ENCODE results near the gene DPM1. TPM values are rescaled to one million over a fixed set of nuclear protein-coding genes. Genes with fewer than 3 reads are reported as not detected.

DPM1 gene
- 37.5 TPM for total RNA-seq

- Histone ChIP-seq H3K27ac (peak within 1 kb of the TSS; percentile 83 to 86), H3K4me3 (peak within 1 kb of the TSS; percentile 72 to 97), H3K36me3 (peaks cover 2 to 29% of the 10 kb centered on the region in 2 donors), H3K27me3 (no peaks in the 10 kb centered on the region), H3K9me3 (no peaks in the 10 kb centered on the region), H3K4me1 (peaks cover 17 to 29% of the 10 kb centered on the region in 2 donors)
- DNase-seq (ENCODE audit: low spot score in 2 of 2) = peak; percentile 23 to 92
- TF ChIP-seq CTCF (IDR thresholded peaks at IDR 0.05) = no peak
- intact Hi-C loops (cut with DNase I) = loop anchor here (1.0 kb wide), 1 partner anchor 27 kb away; the partner anchor contains the start of gene ADNP
Measured at GRCh38 chr20:50957798-50958614, at the start of gene DPM1. Gene DPM1, minus strand, starts transcription at chr20:50958532. Its CDS starts 9 bp downstream, at chr20:50958523.

DNA sequence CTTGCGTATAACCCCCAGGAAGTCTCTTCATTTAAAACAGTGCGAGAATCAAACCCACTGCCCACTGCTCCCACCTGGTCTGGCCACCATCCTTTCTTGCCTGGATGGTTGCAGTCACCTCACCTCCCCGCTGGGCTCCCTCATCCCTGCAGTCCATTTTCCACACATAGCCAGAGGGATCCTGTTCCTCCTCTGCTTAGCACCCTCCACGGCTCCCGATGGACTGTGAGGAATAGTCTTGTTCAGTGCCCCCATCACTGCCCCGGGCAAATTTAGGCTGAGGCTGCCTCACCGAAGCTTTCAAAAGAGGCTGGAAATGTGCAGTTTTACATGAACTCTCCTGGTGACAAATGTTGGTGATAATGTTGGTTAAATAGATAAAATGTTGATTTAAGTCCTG is 46.9 kb upstream of the DPM1 start:
- TF ChIP-seq CTCF (IDR thresholded peaks at IDR 0.05) = no peak
- Histone ChIP-seq H3K4me1 (no peaks in the 10 kb centered on the region), H3K27me3 (no peaks in the 10 kb centered on the region), H3K9me3 (no peaks in the 10 kb centered on the region), H3K4me3 (no peak overlapping the region), H3K36me3 (no peaks in the 10 kb centered on the region), H3K27ac (no peak overlapping the region)
- DNase-seq (ENCODE audit: low spot score in 2 of 2) = no peak
- intact Hi-C loops (cut with DNase I) = no loop called here

DNA sequence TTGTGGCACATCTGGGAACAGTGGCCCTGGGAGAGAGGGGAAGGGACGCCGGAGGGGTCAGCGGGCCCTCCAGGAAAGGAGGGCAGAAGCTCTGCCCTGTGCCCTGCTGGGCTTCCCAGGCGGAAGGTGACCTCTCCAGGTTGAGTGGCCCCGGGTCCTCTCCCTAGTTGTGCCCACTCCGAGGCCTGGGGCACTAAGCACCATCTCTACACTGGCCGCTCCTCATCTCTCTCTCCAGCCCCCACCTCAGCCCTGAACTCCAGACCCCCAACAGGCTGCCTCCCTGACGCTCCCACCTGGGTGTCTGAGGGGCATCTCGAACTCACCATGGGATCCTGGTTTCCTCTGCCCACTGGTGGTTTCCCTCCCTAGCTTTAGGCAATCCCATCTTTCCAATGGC is 46.4 kb upstream of the DPM1 start:
- no peak for TF ChIP-seq CTCF (IDR thresholded peaks at IDR 0.05)
- intact Hi-C loops (cut with DNase I) = no loop called here

DNA sequence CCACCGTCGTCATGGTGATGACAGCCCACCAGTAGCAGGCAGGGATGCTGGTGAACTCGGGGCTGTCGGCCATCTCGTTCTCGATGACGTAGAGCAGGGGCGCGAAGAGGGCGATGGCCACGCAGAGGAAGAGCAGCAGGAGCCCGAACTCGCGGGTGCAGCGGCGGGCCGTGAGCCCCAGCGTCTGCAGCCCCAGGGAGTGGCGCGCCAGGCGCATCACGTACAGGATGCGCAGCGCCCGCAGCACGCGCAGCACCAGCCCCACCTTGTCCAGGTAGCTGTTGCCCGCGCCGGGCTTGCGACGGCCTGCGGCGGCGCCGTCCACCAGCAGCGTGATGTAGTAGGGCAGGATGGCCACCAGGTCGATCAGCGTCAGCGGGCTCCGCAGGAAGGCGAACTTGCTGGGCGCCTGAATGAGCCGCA is 46.0 kb upstream of the DPM1 start:
- Histone ChIP-seq H3K9me3 (no peaks in the 10 kb centered on the region), H3K27me3 (no peaks in the 10 kb centered on the region), H3K4me1 (no peaks in the 10 kb centered on the region), H3K4me3 (no peak overlapping the region), H3K36me3 (no peaks in the 10 kb centered on the region), H3K27ac (no peak overlapping the region)
- TF ChIP-seq CTCF (IDR thresholded peaks at IDR 0.05) = no peak
- DNase-seq (ENCODE audit: low spot score in 2 of 2) = no peak
- intact Hi-C loops (cut with DNase I) = no loop called here

More for the DNA sequence above, 46.4 kb upstream of the DPM1 start:
- Histone ChIP-seq H3K27ac (no peak overlapping the region), H3K4me3 (no peak overlapping the region), H3K27me3 (no peaks in the 10 kb centered on the region), H3K4me1 (no peaks in the 10 kb centered on the region), H3K36me3 (no peaks in the 10 kb centered on the region), H3K9me3 (no peaks in the 10 kb centered on the region)
- no peak for DNase-seq (ENCODE audit: low spot score in 2 of 2)

- Histone ChIP-seq H3K4me3 (no peak overlapping the region), H3K27me3 (no peaks in the 10 kb centered on the region), H3K4me1 (no peaks in the 10 kb centered on the region), H3K9me3 (no peaks in the 10 kb centered on the region), H3K27ac (no peak overlapping the region), H3K36me3 (no peaks in the 10 kb centered on the region)
- no peak for DNase-seq (ENCODE audit: low spot score in 2 of 2)
- intact Hi-C loops (cut with DNase I) = no loop called here
- no peak for TF ChIP-seq CTCF (IDR thresholded peaks at IDR 0.05)
Measured at GRCh38 chr20:51003753-51004152, 45.4 kb upstream of the DPM1 start.

Measured in ascending aorta (tissue), 2 donors.